Fibroblast of the conjunctiva (primary cell): ENCODE results near the gene HOXB7.

Experiments used
- DNase-seq: peaks from one replicate; pipeline ENCODE4 v3.0.0-alpha.2; 2010; ENCODE audit warnings: low read depth

HOXB7 gene

DNA sequence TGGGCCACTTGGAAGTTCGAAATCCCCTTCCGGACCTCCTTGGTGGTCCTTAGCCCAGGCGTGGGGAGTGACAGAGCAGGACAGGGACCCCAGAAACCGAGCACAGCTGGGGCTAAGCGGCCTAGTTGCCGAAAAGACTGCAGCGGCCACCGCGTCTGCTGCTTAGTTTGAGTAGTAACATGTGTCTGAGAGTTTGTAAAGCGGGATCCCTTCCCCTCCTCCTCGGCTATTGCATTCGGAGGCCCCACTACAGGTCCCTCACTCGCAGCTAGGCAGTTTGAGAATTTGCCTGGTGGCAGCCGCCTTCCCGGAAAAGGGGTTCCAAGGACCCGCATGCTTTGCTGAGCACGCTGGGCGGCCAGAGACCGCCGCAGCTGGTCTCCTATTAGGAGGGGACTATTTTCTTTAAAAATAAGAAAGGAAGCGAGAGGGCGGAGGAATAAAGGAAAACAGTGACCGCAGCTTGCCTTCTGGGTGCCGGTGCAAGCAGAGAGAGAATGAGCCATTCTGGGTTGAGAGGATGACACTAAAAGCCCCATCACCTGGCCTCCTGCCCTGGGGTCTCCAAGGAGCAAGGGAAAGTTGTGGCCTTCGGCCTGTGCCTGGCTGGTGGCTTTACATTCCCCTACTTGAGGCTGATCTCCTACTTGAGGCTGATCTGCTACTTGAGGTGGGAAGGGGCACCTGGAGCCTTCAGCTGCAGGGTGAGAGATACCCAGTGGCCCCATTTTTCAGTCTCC, 16.1 kb downstream of the HOXB7 start:
- no peak for DNase-seq

DNA sequence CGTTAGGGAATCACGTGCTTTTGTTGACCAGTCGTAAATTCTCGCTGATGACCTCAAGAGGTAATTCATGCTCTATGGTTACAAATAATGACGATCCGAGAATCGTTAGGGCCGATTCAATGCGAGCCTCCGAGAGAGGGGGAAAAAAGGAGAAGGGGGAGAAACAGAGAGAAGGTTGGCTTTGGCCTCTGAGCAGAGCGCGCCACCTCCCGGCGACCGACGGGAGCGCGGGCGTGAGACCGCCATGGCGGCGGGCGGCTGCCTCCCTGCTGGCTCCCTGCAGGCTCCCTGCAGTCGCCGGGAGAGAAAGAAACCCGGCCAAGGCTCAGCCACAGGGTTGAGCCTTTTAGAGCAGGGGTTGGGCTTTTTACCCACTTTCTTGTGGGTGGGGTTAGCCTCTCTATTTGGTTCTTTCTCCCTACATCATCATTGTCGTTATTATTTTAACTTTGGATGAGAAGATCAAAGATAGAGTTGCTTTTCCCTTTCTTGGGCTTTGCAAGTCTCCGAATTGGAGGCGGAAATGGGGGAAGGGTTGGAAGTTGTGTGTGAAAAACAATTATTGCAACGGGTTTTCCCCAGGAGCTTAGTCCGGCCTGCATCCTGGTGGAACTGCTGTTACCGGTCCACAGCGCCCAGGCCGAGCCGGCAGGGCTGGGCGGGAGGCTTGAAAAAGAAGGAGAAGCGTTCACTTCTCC, 16.8 kb downstream of the HOXB7 start:
- DNase-seq, result peak; percentile 18

DNA sequence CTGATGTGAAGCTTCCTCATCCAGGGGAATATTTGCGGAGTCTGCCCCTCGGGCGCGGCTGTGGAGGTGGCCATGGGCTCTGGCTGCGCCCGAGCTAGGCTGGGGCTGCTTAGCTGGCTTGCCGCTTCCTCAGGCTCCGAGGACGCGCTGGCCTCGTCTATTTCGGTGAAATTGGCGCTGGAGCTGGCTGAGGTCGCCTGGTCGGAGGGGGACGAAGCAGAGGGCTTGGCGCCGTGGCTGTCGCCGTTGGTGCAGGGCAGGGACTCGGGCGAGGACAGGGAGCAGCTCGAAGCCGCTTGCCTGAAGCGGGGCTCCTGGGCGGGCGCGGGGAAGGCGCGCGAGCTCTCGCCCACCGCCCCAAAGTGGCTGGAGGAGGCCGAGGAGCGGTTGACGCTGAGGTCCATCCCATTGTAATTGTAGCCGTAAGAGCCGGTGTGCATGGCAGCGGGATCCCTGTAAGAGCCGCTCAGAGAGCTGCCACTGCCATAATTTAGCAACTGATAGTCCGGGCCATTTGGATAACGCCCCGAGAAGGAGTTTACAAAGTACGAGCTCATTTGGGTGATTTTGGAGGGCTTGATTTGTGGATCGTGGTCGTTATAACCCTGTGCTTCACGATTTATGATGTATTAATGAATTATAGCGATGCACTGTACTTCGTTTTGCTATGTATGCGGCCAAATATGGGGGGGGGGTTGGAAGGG, 17.5 kb downstream of the HOXB7 start, which contains the start of gene HOXB5:
Gene HOXB5, minus strand, starts transcription at position 654 of the 704 bp plus-strand sequence. Its CDS starts 97 bp downstream, at position 557.
- DNase-seq, result no peak

DNA sequence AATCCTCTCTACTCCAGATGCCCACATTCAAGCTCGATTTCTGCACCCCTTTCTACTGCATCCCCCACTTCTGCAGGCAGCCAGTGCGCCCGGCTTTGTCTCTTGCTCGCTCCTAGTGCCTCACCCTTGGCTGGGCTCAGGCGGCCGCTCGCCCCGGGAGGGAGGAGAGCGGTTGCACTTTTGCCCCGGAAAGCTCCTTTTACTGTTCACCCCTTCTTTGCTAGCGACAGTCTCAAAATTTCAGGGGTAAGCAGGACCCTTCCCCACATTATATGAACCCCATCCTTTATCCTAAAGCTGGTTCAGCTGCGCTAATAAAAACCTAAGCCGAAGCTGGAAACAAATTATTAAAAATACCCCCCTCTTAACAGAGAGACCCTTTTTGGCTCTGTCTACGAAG, 18.2 kb downstream of the HOXB7 start:
- no peak for DNase-seq

DNA sequence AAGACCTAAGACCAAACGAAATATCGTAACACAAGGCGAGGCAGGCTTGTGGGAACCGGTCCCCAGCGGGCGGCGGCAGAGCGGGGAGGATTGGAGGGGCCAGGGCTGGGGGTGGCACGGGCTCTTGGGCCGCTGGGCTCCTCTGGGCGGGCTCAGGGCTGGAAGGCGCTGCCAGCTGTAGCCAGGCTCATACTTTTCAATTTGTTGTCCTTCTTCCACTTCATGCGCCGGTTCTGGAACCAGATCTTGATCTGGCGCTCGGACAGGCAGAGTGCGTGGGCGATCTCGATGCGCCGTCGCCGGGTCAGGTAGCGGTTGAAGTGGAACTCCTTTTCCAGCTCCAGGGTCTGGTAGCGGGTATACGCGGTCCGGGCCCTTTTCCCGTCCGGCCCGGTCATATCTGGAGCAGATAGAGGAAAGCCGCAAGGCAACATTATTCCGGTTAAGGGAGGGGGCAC, 18.7 kb downstream of the HOXB7 start:
- no peak for DNase-seq

DNA sequence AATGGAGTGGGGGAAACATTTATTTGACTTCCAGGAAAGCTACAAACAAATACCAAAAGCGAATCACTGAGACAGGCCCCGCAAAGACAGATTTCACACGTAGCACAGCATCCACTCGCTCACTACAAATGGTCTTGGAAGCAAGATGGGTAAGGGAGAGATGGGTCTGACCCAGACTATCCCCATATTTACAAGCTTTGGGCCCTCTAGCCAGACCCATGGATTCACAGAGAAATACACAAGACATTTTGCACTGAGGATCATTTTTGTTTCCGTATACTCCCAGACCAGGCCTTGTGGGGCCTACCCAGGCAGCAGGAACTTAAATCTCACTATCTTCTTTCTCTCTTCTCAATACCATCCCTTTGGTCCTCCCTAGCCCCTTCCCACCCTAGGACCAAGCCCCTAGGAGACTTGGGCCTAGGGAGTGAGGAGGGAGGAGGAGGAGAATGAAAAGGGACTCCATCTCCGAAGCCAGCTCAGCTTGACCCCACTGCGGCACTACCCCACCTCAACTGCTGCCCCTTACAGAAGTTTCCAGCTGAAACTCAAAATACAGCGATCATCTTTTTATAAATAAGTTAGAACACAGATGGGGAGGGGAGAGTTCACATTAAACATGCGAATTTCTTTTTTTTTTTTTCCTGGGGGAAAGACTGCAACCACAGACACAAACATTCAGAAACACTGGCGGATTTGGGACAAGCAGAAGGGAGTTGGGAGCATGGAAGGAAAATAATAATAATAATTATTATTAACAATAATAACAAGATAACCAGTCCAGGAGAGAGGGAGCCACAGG, 19.4 kb downstream of the HOXB7 start:
- no peak for DNase-seq

DNA sequence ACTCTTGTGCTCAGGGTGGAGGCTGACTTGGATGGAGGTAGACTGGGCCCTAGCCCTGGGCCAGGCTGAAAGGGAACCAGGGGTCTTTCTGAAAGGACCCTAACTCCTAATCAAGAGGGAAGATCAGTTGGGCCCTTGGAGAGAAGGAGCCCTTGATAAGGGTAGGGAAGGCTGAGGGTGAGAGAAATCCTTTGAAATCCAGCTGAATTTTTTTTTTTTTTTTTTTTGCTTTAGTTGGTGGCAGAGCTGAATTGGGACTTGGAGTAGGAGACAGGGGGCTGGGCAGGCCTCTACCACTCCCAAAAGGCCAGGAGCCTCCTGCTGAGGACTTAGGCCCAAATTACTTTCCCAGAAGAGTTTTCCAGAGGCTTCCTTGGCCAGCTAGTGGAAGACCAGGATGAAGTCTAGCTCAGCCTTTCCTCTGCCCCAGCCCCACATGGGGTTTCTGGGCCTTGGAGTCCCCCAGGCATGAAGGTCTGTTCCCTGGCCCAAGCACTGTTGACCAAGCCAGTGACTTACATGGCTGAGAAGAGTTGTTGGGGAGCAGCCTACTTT, 20.1 kb downstream of the HOXB7 start:
- no peak for DNase-seq

DNA sequence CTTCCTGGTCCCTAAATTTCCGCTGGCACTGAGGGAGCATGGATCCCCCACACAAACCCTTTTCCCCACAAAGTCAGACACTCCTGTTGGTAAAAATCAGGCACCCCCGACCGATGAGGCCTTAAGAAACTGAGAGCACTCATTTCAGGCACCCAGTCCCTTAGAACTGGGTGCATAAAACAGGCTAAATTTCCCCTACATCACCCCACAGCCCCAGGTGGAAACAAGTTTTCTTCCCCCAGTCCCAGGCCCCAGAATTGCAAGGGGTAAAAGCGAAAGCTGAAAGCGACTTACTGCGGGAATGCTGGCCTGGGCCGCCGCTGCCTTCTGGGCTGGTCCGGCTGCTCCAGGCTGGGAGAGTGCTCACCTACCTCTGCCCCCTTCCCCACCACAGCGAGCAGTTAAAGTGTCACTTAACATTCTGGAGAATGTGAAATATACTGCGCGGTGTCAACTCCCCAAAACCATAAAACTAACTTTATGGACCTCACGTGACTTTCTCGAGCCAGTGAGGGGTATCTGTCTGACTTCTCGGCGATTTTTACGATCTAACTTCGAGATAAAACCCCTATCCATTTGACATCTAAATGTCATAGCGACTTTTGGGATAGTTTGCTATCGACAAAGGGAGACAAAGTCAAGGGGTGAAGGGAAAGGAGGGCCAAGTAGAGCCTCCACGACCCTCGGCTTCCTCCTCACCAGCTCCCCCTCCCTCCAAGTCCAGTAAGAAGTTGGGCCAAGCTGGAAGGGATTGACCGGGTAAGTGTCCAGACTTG, 20.8 kb downstream of the HOXB7 start, which contains the start of gene HOXB3:
Gene HOXB3, minus strand, starts transcription at position 411 of the 776 bp plus-strand sequence. CDS start 37,767 bp downstream, outside the sequence.
- DNase-seq, result no peak

DNA sequence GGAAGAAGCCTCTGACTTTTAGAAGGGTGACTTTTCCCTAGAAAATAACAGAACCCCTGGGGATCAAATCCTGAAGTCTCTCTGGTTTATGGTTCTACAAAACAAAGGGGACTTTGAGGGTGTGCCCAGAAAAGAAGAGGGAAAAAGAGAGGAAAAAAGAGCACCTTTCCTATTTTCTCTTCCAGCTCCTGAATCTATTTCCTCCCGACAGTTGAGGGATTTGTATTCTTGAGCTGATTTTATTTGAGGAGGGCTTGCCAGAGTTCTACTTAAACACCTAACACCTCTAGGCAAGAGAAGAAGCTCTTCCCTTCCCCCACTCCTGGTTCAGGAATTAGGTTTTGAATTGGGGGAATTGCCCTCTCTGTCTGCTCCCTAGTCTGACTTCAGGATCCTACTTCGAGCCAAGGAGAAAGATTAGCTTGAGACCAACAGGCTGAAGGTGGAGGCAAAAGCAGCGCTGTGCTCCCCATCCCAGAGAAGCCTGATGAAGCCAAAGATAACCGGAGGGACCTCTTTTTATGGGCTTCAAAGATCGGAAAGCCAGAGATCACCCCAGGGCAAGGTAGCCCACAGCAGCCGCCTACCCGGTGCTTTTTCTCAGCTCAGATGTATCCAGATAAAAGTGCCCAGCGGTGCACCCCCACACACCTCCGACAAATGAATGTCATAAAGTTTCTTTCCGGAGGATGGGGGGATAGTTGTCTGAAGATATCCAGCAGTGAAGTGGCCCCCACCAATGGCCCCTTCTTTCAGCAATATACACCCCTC, 21.6 kb downstream of the HOXB7 start:
- DNase-seq, result no peak

DNA sequence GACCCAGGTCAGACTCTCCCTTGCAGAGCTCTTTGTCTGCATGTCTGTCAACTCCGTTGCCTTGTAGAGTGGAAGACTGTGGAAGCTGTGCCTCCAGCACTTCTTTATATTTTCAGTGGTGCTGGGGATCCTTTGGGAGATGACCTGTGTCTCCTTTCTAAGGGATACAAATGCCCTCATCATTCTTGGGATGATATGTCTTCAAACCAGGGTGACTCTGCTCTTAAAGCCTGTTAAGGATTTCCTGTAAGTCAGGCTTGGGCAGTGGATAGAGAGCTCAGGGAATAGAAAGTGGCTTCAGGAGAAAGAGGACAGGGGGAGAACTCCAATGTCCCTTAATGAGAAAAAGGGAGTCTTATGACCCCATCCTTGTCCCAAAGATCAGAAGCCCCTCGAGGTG, 22.3 kb downstream of the HOXB7 start:
- no peak for DNase-seq

DNA sequence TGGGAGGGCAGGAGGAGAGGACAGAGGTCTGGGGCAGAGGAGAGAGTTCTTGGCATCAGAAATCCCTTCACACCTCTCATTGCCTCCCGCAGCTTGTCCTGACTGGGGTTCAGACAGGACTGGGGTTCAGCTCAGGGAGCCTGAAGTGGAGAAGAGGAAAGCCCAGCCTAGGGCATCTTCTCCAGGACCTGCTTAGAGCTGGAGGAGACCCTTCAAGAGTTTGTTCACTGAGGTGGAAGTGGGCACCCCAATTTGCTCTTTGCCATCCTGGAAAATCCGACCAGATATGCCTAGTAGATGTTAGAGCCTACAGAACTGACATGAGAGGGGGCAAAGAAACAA, 22.8 kb downstream of the HOXB7 start:
- no peak for DNase-seq

DNA sequence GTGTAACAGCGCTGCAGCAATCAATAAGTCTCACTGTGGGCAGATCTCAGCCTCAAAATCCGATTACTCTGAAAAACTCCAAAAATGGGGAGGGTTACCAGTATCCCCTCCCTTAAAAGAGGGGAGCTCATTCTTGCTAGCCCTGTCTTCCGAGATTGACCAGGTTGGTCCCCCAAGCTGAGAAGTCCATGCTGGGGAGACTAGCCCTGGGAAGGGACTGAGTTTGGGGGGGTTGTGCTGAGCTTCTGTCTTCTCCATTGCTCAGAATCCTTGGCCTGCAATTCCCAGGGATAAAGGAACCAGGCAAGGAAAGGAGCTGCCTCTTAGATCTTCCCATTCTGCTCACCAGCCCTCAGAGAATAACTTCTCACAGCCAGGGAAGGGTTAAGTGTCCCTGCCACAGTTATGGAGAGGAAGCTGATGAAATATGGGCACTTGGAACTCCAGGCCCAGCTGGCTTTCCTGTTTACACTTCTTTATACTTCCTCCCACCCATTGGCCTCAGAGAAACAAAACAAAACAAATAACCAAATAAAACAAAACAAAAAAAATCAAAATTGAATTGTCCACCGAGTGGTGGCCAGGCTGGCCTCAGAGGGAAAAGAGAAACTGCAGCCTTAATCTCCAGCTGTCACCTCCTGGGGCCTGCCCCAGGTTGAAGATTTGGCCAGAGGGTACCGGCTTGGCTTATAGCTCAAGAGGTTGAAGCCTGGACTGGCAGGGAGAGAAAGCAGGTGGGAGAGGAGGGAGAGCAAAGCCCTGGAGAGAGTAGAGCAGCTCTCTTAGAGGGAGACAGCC, 23.3 kb downstream of the HOXB7 start:
- DNase-seq, result no peak

DNA sequence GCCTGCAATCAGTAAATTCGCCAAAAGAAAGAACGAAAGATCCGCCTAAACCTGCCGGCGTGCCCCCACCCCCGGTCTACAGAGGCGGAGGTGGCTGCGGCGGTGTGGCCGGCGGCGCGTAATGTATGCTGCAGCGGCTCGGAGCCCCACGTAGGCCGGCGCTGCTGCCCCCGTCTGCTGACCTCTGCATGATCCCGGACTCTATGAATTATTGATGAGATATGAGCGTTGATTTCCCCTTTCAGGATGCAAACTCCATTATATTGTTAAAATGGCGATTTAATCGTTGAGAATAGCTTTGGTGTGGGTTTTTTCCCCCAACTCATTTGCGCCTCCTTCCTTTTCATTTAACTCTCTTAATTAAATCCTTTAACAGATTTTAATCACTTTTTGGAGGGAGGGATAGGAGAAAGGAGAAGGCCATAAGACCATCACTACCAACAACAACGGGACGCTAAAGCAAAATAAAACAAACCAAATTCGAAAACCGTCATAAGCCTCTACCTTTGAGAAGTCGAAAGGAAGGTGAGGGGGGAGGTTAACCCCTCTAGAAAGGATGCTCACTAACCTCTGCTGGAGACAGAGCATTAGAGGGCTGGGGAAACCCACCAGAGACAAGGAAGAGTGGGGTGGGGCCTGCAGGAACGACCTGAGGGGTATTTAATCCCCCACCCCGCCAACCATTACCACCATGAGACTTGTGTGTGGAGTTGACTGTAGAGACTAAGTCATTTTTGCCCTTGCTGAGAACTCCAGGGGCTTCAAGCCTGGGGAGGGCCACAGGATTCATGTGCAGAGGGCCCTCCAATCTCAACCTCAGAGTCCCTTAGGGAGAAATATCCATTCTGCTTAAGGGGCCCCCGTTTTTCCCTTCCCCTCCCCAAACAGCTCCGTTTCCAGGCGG, 24.2 kb downstream of the HOXB7 start:
- DNase-seq, result no peak

DNA sequence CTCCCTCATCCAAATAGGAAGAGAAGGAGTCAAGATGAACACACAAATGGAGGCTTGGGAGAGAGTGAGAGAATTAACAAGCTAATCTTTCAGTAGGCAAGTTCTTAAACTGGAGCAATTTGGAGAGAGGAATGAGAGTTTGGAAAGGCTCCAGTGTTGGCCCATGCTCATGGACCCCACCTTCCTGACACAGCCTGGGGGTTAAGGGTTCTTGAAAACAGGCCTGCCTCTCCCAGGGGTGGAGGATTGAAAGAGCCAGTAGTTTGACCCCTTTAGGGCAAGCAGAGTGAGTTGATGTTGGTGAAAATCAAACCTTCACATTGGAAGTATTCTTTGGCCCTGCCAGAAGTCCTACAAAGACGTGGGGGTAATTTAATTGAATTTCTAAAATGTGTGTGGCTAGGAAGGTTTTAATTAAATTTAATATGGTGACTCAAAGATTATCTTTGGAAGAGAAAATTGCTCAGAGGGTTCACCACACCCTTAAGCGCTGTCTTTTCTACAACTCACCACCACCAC, 26.5 kb downstream of the HOXB7 start:
- no peak for DNase-seq

DNA sequence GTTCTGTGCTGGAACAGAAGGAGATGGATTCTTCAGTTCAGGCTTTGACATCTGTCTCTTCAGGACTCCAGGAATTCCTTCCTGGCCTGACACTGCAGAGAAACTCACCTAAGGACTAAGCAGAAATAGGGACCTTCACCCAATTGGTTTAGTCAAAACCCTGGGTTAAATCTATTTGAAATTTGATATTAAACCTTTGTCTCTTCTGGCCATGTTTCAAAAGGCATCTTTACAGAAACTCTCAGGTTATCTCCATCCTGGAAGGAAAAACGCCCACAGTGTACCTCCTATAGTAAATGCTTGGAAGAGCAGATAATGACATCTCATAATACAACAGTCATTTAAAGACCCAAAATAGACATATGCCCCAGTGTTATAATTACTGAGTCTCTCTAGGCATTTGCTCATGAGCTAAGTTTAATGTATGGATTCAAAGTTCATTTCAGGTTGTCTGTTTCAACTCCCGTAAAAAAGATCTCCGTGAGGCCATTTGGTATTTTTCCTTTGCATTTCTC, 27.1 kb downstream of the HOXB7 start:
- DNase-seq, result no peak

DNA sequence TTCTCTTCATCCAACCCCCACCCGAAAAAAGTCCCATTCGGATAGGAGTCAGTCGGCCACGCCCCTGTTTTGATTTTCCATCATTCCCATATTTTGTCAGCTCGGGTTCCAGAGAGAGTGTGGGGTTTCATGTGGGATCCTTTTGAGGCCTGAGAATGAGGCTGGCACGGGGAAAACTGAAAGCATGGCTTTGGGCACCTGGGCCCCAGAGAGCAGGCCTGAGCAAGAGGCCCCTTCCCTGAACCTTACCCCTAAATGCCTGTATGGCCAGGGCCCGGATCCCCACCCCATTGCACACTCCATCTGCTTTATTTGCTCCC, 28.1 kb downstream of the HOXB7 start:
- no peak for DNase-seq

DNA sequence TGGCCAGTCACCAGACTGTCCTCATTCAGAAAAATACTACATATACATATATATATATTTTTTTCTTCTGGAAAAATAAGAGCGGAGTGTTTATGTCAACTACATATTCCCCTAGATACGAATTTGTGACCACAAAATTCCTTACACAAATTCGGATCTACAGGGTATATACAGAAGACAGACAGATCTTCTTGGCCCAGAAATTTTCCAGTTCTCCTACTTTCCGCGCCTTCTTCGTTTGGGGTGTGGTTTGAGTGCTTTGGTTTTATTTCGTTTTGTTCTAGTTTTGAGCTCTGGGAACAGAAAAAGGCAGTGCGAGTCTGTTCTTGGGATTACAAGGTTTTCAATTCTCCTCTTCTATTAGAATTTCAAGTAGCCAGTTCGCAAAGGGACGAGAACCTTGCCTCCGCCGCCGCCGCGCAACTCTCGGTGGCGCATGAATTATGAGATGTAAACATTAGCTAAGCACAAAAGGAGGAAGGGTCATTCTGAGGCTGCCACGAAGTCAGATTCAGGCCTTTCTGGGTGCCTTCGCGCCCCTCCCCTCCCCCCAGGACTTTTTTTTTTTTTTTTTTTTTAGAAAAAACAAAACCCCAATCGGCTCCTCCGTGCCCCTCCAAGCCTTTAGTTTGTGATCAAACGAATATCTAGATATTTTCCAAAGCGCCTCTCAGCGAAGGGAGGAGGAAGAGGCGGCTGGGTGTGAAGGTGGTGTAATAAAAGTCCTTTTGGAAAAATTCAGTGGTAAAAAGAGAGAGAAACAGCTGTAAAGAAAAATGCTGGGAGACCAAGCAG, 30.9 kb downstream of the HOXB7 start:
- no peak for DNase-seq
